H9 (cell line): Measurements from ENCODE around the gene CPE. TPM values are rescaled to one million over a fixed set of nuclear protein-coding genes. Genes with fewer than 3 reads are reported as not detected.

Experiments
- DNase-seq: peaks from one replicate; pipeline ENCODE4 v3.0.0-alpha.2; 2017
- H2AFZ ChIP-seq: one replicate; pipeline ENCODE4 v1.6.1; 2013; ENCODE audit warnings: mild to moderate bottlenecking, low read length, control low read depth, moderate library complexity
- H2AK5ac ChIP-seq: 2 replicates; pipeline ENCODE4 v1.6.1; 2013; ENCODE audit warnings: low read length, control low read depth, mixed read lengths; ENCODE audit not compliant: insufficient read length
- H2BK120ac ChIP-seq: one replicate; pipeline ENCODE4 v1.6.1; 2013; ENCODE audit warnings: low read depth, mild to moderate bottlenecking, low read length, control low read depth, inconsistent platforms; ENCODE audit not compliant: poor library complexity, severe bottlenecking
- H2BK12ac ChIP-seq: 2 replicates; pipeline ENCODE4 v1.6.1; 2013; ENCODE audit warnings: low read length, control low read depth, mixed read lengths, low read depth; ENCODE audit not compliant: insufficient read length
- H2BK15ac ChIP-seq: 2 replicates; pipeline ENCODE4 v1.6.1; 2013; ENCODE audit warnings: low read depth, low read length, control low read depth
- H2BK20ac ChIP-seq: one replicate; pipeline ENCODE4 v1.6.1; 2013; ENCODE audit warnings: low read depth, mild to moderate bottlenecking, low read length, control low read depth, inconsistent platforms; ENCODE audit not compliant: poor library complexity, severe bottlenecking
- H2BK5ac ChIP-seq: 2 replicates; pipeline ENCODE4 v1.6.1; 2013; ENCODE audit warnings: low read length, control low read depth, mixed read lengths; ENCODE audit not compliant: insufficient read length
- H3K14ac ChIP-seq: 2 replicates; pipeline ENCODE4 v1.6.1; 2013; ENCODE audit warnings: low read length, control low read depth; ENCODE audit not compliant: insufficient read depth
- H3K18ac ChIP-seq: 2 replicates; pipeline ENCODE4 v1.6.1; 2013; ENCODE audit warnings: low read depth, mild to moderate bottlenecking, mixed read lengths, low read length, control low read depth; ENCODE audit not compliant: insufficient read length
- H3K23ac ChIP-seq: 2 replicates; pipeline ENCODE4 v1.6.1; 2013; ENCODE audit warnings: low read length, control low read depth, mixed read lengths, low read depth; ENCODE audit not compliant: insufficient read length
- H3K23me2 ChIP-seq: 2 replicates; pipeline ENCODE4 v1.6.1; 2013; ENCODE audit warnings: low read depth, mild to moderate bottlenecking, mixed read lengths, low read length, control low read depth; ENCODE audit not compliant: insufficient read length, poor library complexity, severe bottlenecking
- H3K27ac ChIP-seq: 2 replicates; pipeline ENCODE4 v1.5.1; 2013; ENCODE audit warnings: low read length, control low read depth, mixed read lengths, low read depth; ENCODE audit not compliant: insufficient read length
- H3K27me3 ChIP-seq: 2 replicates; pipeline ENCODE4 v1.6.1; 2013; ENCODE audit warnings: low read length, control low read depth, inconsistent platforms; ENCODE audit not compliant: insufficient read depth
- H3K4ac ChIP-seq: 2 replicates; pipeline ENCODE4 v1.6.1; 2013; ENCODE audit warnings: low read depth, mild to moderate bottlenecking, control low read depth, inconsistent platforms, low read length, moderate library complexity
- H3K4me1 ChIP-seq: 2 replicates; pipeline ENCODE4 v1.6.1; 2013; ENCODE audit warnings: low read length, control low read depth, inconsistent platforms; ENCODE audit not compliant: insufficient read depth
- H3K4me2 ChIP-seq: 2 replicates; pipeline ENCODE4 v1.6.1; 2013; ENCODE audit warnings: low read length, control low read depth, mixed read lengths; ENCODE audit not compliant: insufficient read length, insufficient read depth
- H3K56ac ChIP-seq: 2 replicates; pipeline ENCODE4 v1.6.1; 2013; ENCODE audit warnings: low read depth, mild to moderate bottlenecking, mixed read lengths, low read length, control low read depth; ENCODE audit not compliant: insufficient read length
- H3K79me1 ChIP-seq: 2 replicates; pipeline ENCODE4 v1.6.1; 2013; ENCODE audit warnings: low read depth, mild to moderate bottlenecking, moderate library complexity, low read length, control low read depth, inconsistent platforms; ENCODE audit not compliant: insufficient read depth, poor library complexity, severe bottlenecking
- H3K79me2 ChIP-seq: 2 replicates; pipeline ENCODE4 v1.6.1; 2013; ENCODE audit warnings: low read length, control low read depth, inconsistent platforms; ENCODE audit not compliant: insufficient read depth
- H3K9ac ChIP-seq: 2 replicates; pipeline ENCODE4 v1.6.1; 2013; ENCODE audit warnings: low read length, control low read depth, mixed read lengths; ENCODE audit not compliant: insufficient read length; ENCODE audit errors: extremely low read depth
- H3K9me3 ChIP-seq: one replicate; pipeline ENCODE4 v1.6.1; 2013; ENCODE audit warnings: low read depth, low read length, inconsistent platforms; ENCODE audit not compliant: control insufficient read depth
- H3T11ph ChIP-seq: one replicate; pipeline ENCODE4 v1.6.1; 2013; ENCODE audit warnings: mild to moderate bottlenecking, low read length, control low read depth, inconsistent platforms
- H4K20me1 ChIP-seq: one replicate; pipeline ENCODE4 v1.6.1; 2013; ENCODE audit not compliant: control insufficient read depth, insufficient read length, insufficient read depth
- H4K5ac ChIP-seq: 2 replicates; pipeline ENCODE4 v1.6.1; 2013; ENCODE audit warnings: low read depth, mild to moderate bottlenecking, mixed read lengths, low read length, control low read depth; ENCODE audit not compliant: insufficient read length
- H4K8ac ChIP-seq: replicated peaks from 2 replicates; pipeline ENCODE4 v1.6.1; 2013; ENCODE audit warnings: low read length, control low read depth, mixed read lengths, low read depth; ENCODE audit not compliant: insufficient read length
- H4K91ac ChIP-seq: 2 replicates; pipeline ENCODE4 v1.6.1; 2013; ENCODE audit warnings: low read depth, mild to moderate bottlenecking, moderate library complexity, mixed read lengths, low read length, control low read depth; ENCODE audit not compliant: insufficient read length
- H3K27ac Mint-ChIP-seq, 3 experiments: 2 replicates in 2 of 3; 3 replicates in 1 of 3; pipeline ENCODE4 v1.8.0; 2020 to 2021; ENCODE audit warnings: mixed read lengths in 3 of 3, mild to moderate bottlenecking in 1 of 3, moderate library complexity in 1 of 3
- H3K27me3 Mint-ChIP-seq: 2 replicates; pipeline ENCODE4 v1.8.0; 2021; ENCODE audit warnings: low read depth, mild to moderate bottlenecking, moderate library complexity, mixed read lengths
- H3K36me3 Mint-ChIP-seq, 3 experiments: 2 replicates in 2 of 3; 3 replicates in 1 of 3; pipeline ENCODE4 v1.8.0; 2020 to 2021; ENCODE audit warnings: low read depth in 3 of 3, mixed read lengths in 3 of 3; ENCODE audit not compliant: insufficient read depth in 1 of 3
- H3K4me1 Mint-ChIP-seq, 2 experiments: 2 replicates each; pipeline ENCODE4 v1.8.0; 2020; ENCODE audit warnings: mixed read lengths in 2 of 2
- H3K4me3 Mint-ChIP-seq, 2 experiments: 2 replicates in 1 of 2; 3 replicates in 1 of 2; pipeline ENCODE4 v1.8.0; 2020 to 2021; ENCODE audit warnings: mild to moderate bottlenecking in 2 of 2, mixed read lengths in 2 of 2, moderate library complexity in 1 of 2
- H3K9me3 Mint-ChIP-seq, 2 experiments: 2 replicates in 1 of 2; 3 replicates in 1 of 2; pipeline ENCODE4 v1.8.0; 2020; ENCODE audit warnings: mild to moderate bottlenecking in 2 of 2, mixed read lengths in 2 of 2, moderate library complexity in 1 of 2
- WGBS: extraction: QIAGEN DNeasy Blood & Tissue Kit; methylation state at CpG from one replicate; pipeline ENCODE4 v1.1.7; 2013; ENCODE audit warnings: missing lambda C conversion rate, low lambda C conversion rate, mixed read lengths; ENCODE audit not compliant: insufficient read length; ENCODE audit errors: extremely low coverage; 5-methylcytosine and 5-hydroxymethylcytosine counted together
- microRNA-seq: library from miRNA; unstranded; fragments of <30 nt; microRNA quantifications from one replicate; pipeline ENCODE4, GENCODE V29; 2020; ENCODE audit warnings: borderline microRNAs expressed
- total RNA-seq: library from RNA; stranded (reverse); gene quantifications from 2 replicates; pipeline ENCODE4 v1.2.1, GENCODE V29; 2021
- TF ChIP-seq, protein P1 (sequence below): fragments of 200-600 bp; sonication (generic); conservative IDR thresholded peaks from 3 replicates; pipeline ENCODE4 v1.8.0; 2021; ENCODE audit warnings: antibody characterized with exemption, mild to moderate bottlenecking

CPE gene
- total RNA-seq, 1 experiment from 2014 or later = 10.0 TPM

DNA sequence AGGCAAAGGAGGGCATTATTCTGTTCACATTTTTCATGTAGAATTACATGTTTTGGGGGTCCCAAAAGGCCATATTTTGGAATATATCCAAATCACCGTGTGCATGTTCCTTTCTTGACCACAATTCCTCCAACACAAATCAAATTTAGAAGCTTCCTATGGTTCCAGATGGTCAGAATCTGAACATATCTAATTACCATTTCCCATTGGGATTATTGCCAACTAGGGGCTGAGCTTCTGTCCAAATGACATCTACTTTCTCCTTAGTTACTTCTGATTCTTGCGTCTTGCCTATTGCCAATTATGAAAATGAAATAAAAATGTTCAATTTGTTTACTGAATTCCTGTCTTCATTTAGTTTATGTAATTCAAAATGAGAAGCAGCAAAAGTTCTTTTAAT lies 163.7 kb downstream of the CPE start:
- Histone ChIP-seq H3K23ac (no peak overlapping the region), H3K4me2 (no peak overlapping the region), H2BK20ac (no peak overlapping the region), H2BK12ac (no peak overlapping the region), H3K23me2 (no peaks in the 10 kb centered on the region), H4K8ac (no peak overlapping the region), H4K5ac (no peak overlapping the region), H2BK5ac (no peak overlapping the region), H3K18ac (no peak overlapping the region), H2AK5ac (no peak overlapping the region), H3K4ac (no peak overlapping the region), H3K79me1 (no peaks in the 10 kb centered on the region), H4K91ac (no peak overlapping the region), H3K4me1 (no peaks in the 10 kb centered on the region), H2BK15ac (no peak overlapping the region), H3K79me2 (no peaks in the 10 kb centered on the region), H3T11ph (no peak overlapping the region), H4K20me1 (no peaks in the 10 kb centered on the region), H3K14ac (no peak overlapping the region), H3K27me3 (no peaks in the 10 kb centered on the region), H2BK120ac (no peak overlapping the region), H3K9me3 (no peaks in the 10 kb centered on the region), H3K9ac (no peak overlapping the region), H3K27ac (no peak overlapping the region), H2AFZ (no peak overlapping the region), H3K56ac (no peak overlapping the region)
- H3K9me3 Mint-ChIP-seq = no peaks in the 10 kb centered on the region; a peak in 2 of 5 replicates
- H3K4me1 Mint-ChIP-seq = peaks cover 0 to 3% of the 10 kb centered on the region in 2 experiments; a peak in 2 of 4 replicates
- no peak overlapping the region for H3K27ac Mint-ChIP-seq
- no CpG with 5 or more reads among the region's 2 CpGs for WGBS
- TF ChIP-seq, protein P1, sequence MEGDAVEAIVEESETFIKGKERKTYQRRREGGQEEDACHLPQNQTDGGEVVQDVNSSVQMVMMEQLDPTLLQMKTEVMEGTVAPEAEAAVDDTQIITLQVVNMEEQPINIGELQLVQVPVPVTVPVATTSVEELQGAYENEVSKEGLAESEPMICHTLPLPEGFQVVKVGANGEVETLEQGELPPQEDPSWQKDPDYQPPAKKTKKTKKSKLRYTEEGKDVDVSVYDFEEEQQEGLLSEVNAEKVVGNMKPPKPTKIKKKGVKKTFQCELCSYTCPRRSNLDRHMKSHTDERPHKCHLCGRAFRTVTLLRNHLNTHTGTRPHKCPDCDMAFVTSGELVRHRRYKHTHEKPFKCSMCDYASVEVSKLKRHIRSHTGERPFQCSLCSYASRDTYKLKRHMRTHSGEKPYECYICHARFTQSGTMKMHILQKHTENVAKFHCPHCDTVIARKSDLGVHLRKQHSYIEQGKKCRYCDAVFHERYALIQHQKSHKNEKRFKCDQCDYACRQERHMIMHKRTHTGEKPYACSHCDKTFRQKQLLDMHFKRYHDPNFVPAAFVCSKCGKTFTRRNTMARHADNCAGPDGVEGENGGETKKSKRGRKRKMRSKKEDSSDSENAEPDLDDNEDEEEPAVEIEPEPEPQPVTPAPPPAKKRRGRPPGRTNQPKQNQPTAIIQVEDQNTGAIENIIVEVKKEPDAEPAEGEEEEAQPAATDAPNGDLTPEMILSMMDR = no peak
- H3K36me3 Mint-ChIP-seq = no peaks in the 10 kb centered on the region
- H3K4me3 Mint-ChIP-seq = no peak overlapping the region
- no peaks in the 10 kb centered on the region for H3K27me3 Mint-ChIP-seq
- DNase-seq = no peak

Small RNAs within 50 kb of the gene (microRNA-seq; reads per million reads assigned to microRNA genes)
- gene MIR578 = not detected

Other genes with a start within 250 kb of the CPE start
- gene KLHL2, start 171.4 kb upstream of the CPE start, total RNA-seq = 14.3 and 14.4 TPM in 2 replicates
- gene MSMO1, start 51.3 kb upstream of the CPE start, total RNA-seq = 68.3 and 79.3 TPM in 2 replicates